Astrocyte (in vitro differentiated cells and primary cell): ENCODE measurements around the gene BANF2. TPM values are rescaled to one million over a fixed set of nuclear protein-coding genes. Genes with fewer than 3 reads are reported as not detected.
A peak's percentile ranks its signal among the peaks of the same experiment; 100 is the strongest.

ENCODE experiments used
- DNase-seq: peaks from one replicate; pipeline ENCODE4 v3.0.0-alpha.2; 2010; ENCODE audit warnings: low read depth
- FAIRE-seq: peaks from 2 replicates; lab custom pipeline; 2011; peaks lifted over from hg19 to GRCh38; lab: Jason Lieb, UNC
- H2AFZ ChIP-seq: 2 replicates; pipeline ENCODE4 v1.6.0; 2012; ENCODE audit warnings: low read depth, low read length, inconsistent platforms
- H3K27ac ChIP-seq: 2 replicates; pipeline ENCODE4 v1.5.1; 2011; ENCODE audit warnings: low read depth, low read length, inconsistent platforms
- H3K27me3 ChIP-seq: 2 replicates; pipeline ENCODE4 v1.6.0; 2011; ENCODE audit warnings: low read length, inconsistent platforms; ENCODE audit not compliant: insufficient read depth
- H3K36me3 ChIP-seq: 2 replicates; pipeline ENCODE4 v1.5.1; 2011; ENCODE audit warnings: low read length, inconsistent platforms; ENCODE audit not compliant: insufficient read depth
- H3K4me1 ChIP-seq: 2 replicates; pipeline ENCODE4 v1.5.1; 2011; ENCODE audit warnings: low read length, inconsistent platforms; ENCODE audit not compliant: insufficient read depth
- H3K4me2 ChIP-seq: 2 replicates; pipeline ENCODE4 v1.6.0; 2012; ENCODE audit warnings: low read length, inconsistent platforms
- H3K4me3 ChIP-seq: 2 replicates; pipeline ENCODE4 v1.5.1; 2011; ENCODE audit warnings: low read depth, mild to moderate bottlenecking, low read length, inconsistent platforms; ENCODE audit not compliant: insufficient read depth
- H3K79me2 ChIP-seq: 2 replicates; pipeline ENCODE4 v1.6.0; 2012; ENCODE audit warnings: mild to moderate bottlenecking, low read length, inconsistent platforms; ENCODE audit not compliant: insufficient read depth
- H3K9ac ChIP-seq: 2 replicates; pipeline ENCODE4 v1.6.0; 2012; ENCODE audit warnings: mild to moderate bottlenecking, low read length, inconsistent platforms
- H3K9me3 ChIP-seq: 2 replicates; pipeline ENCODE4 v1.5.1; 2012; ENCODE audit warnings: low read depth, mild to moderate bottlenecking, low read length, inconsistent platforms; ENCODE audit not compliant: insufficient read depth
- H4K20me1 ChIP-seq: 2 replicates; pipeline ENCODE4 v1.6.0; 2012; ENCODE audit warnings: low read length, inconsistent platforms; ENCODE audit not compliant: insufficient read depth
- H3K27ac Mint-ChIP-seq: one replicate; pipeline ENCODE4 v1.8.0; 2021; ENCODE audit warnings: mild to moderate bottlenecking, mixed read lengths; ENCODE audit not compliant: unreplicated experiment
- H3K27me3 Mint-ChIP-seq: one replicate; pipeline ENCODE4 v1.8.0; 2021; ENCODE audit warnings: low read depth, mixed read lengths; ENCODE audit not compliant: unreplicated experiment
- H3K36me3 Mint-ChIP-seq: one replicate; pipeline ENCODE4 v1.8.0; 2021; ENCODE audit warnings: low read depth, mixed read lengths; ENCODE audit not compliant: unreplicated experiment
- H3K4me1 Mint-ChIP-seq: one replicate; pipeline ENCODE4 v1.8.0; 2021; ENCODE audit warnings: low read depth, mixed read lengths; ENCODE audit not compliant: unreplicated experiment
- H3K4me3 Mint-ChIP-seq: one replicate; pipeline ENCODE4 v1.8.0; 2021; ENCODE audit warnings: mild to moderate bottlenecking, moderate library complexity, mixed read lengths; ENCODE audit not compliant: unreplicated experiment
- H3K9me3 Mint-ChIP-seq: one replicate; pipeline ENCODE4 v1.8.0; 2021; ENCODE audit warnings: mild to moderate bottlenecking, mixed read lengths; ENCODE audit not compliant: unreplicated experiment
- CTCF ChIP-seq: IDR thresholded peaks from 2 replicates; pipeline ENCODE4 v1.5.1; 2011; ENCODE audit warnings: low read depth, mild to moderate bottlenecking, inconsistent platforms, low read length, moderate library complexity; ENCODE audit not compliant: insufficient read depth
- EZH2 ChIP-seq: IDR thresholded peaks from 2 replicates; pipeline ENCODE4 v1.6.1; 2012; ENCODE audit warnings: mild to moderate bottlenecking, low read length, inconsistent platforms; ENCODE audit not compliant: insufficient read depth
- total RNA-seq: library from RNA; stranded (reverse); gene quantifications from 2 replicates; pipeline ENCODE4 v1.2.1, GENCODE V29; 2021

Gene BANF2
- total RNA-seq, 1 donor from 2014 or later: not detected

- H3K4me2 ChIP-seq: no peak overlapping the region
- H3K27ac ChIP-seq: no peak overlapping the region
- no peak for DNase-seq
- no peak overlapping the region for H3K9ac ChIP-seq
- Mint-ChIP-seq H3K4me1 (peaks cover 21% of the 10 kb centered on the region), H3K27me3 (peaks cover 29% of the 10 kb centered on the region), H3K27ac (no peak overlapping the region), H3K9me3 (peaks cover 10% of the 10 kb centered on the region), H3K4me3 (peak overlapping the region; percentile 78), H3K36me3 (no peaks in the 10 kb centered on the region)
- H3K79me2 ChIP-seq: peaks cover 28% of the 10 kb centered on the region
- H3K36me3 ChIP-seq: peaks cover 13% of the 10 kb centered on the region
- H2AFZ ChIP-seq: no peak overlapping the region
- no peak for FAIRE-seq
- H3K4me1 ChIP-seq: peaks cover 19% of the 10 kb centered on the region
- H3K9me3 ChIP-seq: peaks cover 10% of the 10 kb centered on the region
- H4K20me1 ChIP-seq: peaks cover 25% of the 10 kb centered on the region
- TF ChIP-seq CTCF: no peak
- TF ChIP-seq EZH2: no peak
- H3K27me3 ChIP-seq: peaks cover 28% of the 10 kb centered on the region
- no peak overlapping the region for H3K4me3 ChIP-seq
Measured at GRCh38 chr20:17683218-17684076, 16.3 kb upstream of the BANF2 start.

- Mint-ChIP-seq H3K27me3 (peaks cover 29% of the 10 kb centered on the region), H3K27ac (no peak overlapping the region), H3K4me1 (peaks cover 16% of the 10 kb centered on the region), H3K4me3 (peak overlapping the region; percentile 47), H3K9me3 (peaks cover 10% of the 10 kb centered on the region), H3K36me3 (no peaks in the 10 kb centered on the region)
- Histone ChIP-seq H3K9me3 (peaks cover 10% of the 10 kb centered on the region), H3K4me2 (no peak overlapping the region), H3K4me3 (no peak overlapping the region), H3K27me3 (peaks cover 28% of the 10 kb centered on the region), H2AFZ (no peak overlapping the region), H3K36me3 (peaks cover 4% of the 10 kb centered on the region), H3K9ac (no peak overlapping the region), H3K4me1 (peaks cover 18% of the 10 kb centered on the region), H3K79me2 (peaks cover 19% of the 10 kb centered on the region), H3K27ac (no peak overlapping the region), H4K20me1 (peaks cover 17% of the 10 kb centered on the region)
- FAIRE-seq (no peak), DNase-seq (no peak)
- TF ChIP-seq EZH2 (no peak), CTCF (no peak)
Measured at GRCh38 chr20:17684077-17684888, 15.5 kb upstream of the BANF2 start.
